Naive thymus-derived CD4-positive, alpha-beta T cell (primary cell): ENCODE results near the gene PLIN3. TPM values are rescaled to one million over a fixed set of nuclear protein-coding genes. Genes with fewer than 3 reads are reported as not detected.

Experiments
- ATAC-seq: fragments of 150-1000 bp; cut with Tn5 transposase; 2 replicates; pipeline ENCODE4 v1.10.0; 2021; ENCODE audit warnings: mild to moderate bottlenecking, moderate library complexity
- CTCF ChIA-PET: fragments of 350-600 bp; sonication (Branson Sonifier 250); formaldehyde crosslinking; loops from one replicate; lab custom pipeline; 2021; ENCODE audit warnings: antibody characterized with exemption; lab: Charles Lee
- POLR2A ChIA-PET: fragments of 350-600 bp; sonication (Branson Sonifier 250); formaldehyde crosslinking; loops from one replicate; lab custom pipeline; 2021; ENCODE audit warnings: antibody characterized with exemption, inconsistent platforms; lab: Charles Lee
- DNase-seq, 9 donors: peaks; one replicate each; pipeline versions ENCODE4 v3.0.0 to v3.0.0-alpha.2; 2020 to 2022; ENCODE audit warnings: mixed read lengths in 1 of 9
- H3K27ac ChIP-seq: one replicate; pipeline ENCODE4 v1.7.0; 2013; ENCODE audit warnings: mild to moderate bottlenecking, low read depth, low read length, moderate library complexity
- H3K27me3 ChIP-seq, 2 donors: one replicate each; pipeline ENCODE4 v1.7.0; 2013; ENCODE audit warnings: low read length in 2 of 2, mild to moderate bottlenecking in 2 of 2, moderate library complexity in 2 of 2; ENCODE audit not compliant: control insufficient read depth in 2 of 2, insufficient read depth in 2 of 2
- H3K36me3 ChIP-seq, 3 experiments: 1 replicate in 2 of 3; 2 replicates in 1 of 3; pipeline ENCODE4 v1.7.0; 2013; ENCODE audit warnings: low read length in 3 of 3, mild to moderate bottlenecking in 3 of 3, moderate library complexity in 1 of 3; ENCODE audit not compliant: insufficient read depth in 3 of 3, control insufficient read depth in 2 of 3
- H3K4me1 ChIP-seq, 2 donors: one replicate each; pipeline ENCODE4 v1.7.0; 2013; ENCODE audit warnings: low read length in 2 of 2, mild to moderate bottlenecking in 2 of 2, moderate library complexity in 1 of 2; ENCODE audit not compliant: control insufficient read depth in 2 of 2, insufficient read depth in 2 of 2
- H3K4me3 ChIP-seq: 2 replicates; pipeline ENCODE4 v1.7.0; 2013; ENCODE audit warnings: mild to moderate bottlenecking, low read length
- H3K9me3 ChIP-seq, 3 experiments: 1 replicate in 2 of 3; 2 replicates in 1 of 3; pipeline ENCODE4 v1.7.0; 2013; ENCODE audit warnings: low read length in 3 of 3; ENCODE audit not compliant: control insufficient read depth in 2 of 3
- H3K27ac Mint-ChIP-seq, 9 donors: one replicate each; pipeline ENCODE4 v1.8.0; 2020 to 2022; ENCODE audit warnings: mixed read lengths in 9 of 9, mild to moderate bottlenecking in 8 of 9, moderate library complexity in 5 of 9, inconsistent platforms in 2 of 9
- H3K27me3 Mint-ChIP-seq, 5 donors: one replicate each; pipeline ENCODE4 v1.8.0; 2021 to 2022; ENCODE audit warnings: mixed read lengths in 5 of 5, mild to moderate bottlenecking in 1 of 5
- H3K36me3 Mint-ChIP-seq, 5 donors: one replicate each; pipeline ENCODE4 v1.8.0; 2020 to 2022; ENCODE audit warnings: mixed read lengths in 5 of 5, mild to moderate bottlenecking in 3 of 5, inconsistent platforms in 1 of 5
- H3K4me1 Mint-ChIP-seq, 7 donors: one replicate each; pipeline ENCODE4 v1.8.0; 2020 to 2022; ENCODE audit warnings: mixed read lengths in 7 of 7, mild to moderate bottlenecking in 3 of 7, inconsistent platforms in 1 of 7
- H3K4me3 Mint-ChIP-seq, 10 donors: one replicate each; pipeline ENCODE4 v1.8.0; 2020 to 2022; ENCODE audit warnings: mild to moderate bottlenecking in 10 of 10, mixed read lengths in 10 of 10, moderate library complexity in 6 of 10, inconsistent platforms in 2 of 10
- H3K9me3 Mint-ChIP-seq, 11 donors: one replicate each; pipeline ENCODE4 v1.8.0; 2020 to 2022; ENCODE audit warnings: mixed read lengths in 11 of 11, mild to moderate bottlenecking in 4 of 11, inconsistent platforms in 1 of 11, moderate library complexity in 1 of 11
- intact Hi-C, 2 donors: fragments of 100-400 bp; cut with micrococcal nuclease; formaldehyde crosslinking; loops; one replicate each; pipeline ENCODE4 v1.15.1; 2023
- polyA plus RNA-seq, 2 donors: library from polyadenylated mRNA; unstranded; fragments of 300-500 nt; fragmentation: Illumina TruSeq; gene quantifications; one replicate each; pipeline ENCODE4 v1.2.3, GENCODE V29; 2021
- total RNA-seq, 6 experiments: library from RNA in 5 of 6; stranded (reverse) in 5 of 6; gene quantifications; 1 replicate in 5 of 6; 2 replicates in 1 of 6; pipeline ENCODE4 v1.2.3 and lab custom pipeline; 2021 to 2026

PLIN3 gene
- total and polyA plus RNA-seq, 7 experiments from 2014 or later = 12.8 to 38.2 (median 32.0) TPM

GRCh38 chr19:4831304-4831978 lies 36.0 kb downstream of the PLIN3 start, which contains the start of gene TICAM1:
TSS of gene TICAM1 (minus strand) at chr19:4831712. CDS start at chr19:4818377, 13,335 bp downstream.
- peaks cover 0 to 2% (median 0%) of the 10 kb centered on the region in 11 donors for H3K9me3 Mint-ChIP-seq
- DNase-seq (peak; percentile 66 to 89 (median 70)), ATAC-seq (peak; percentile 97)
- ChIA-PET CTCF (interaction anchor here (3.1 kb wide), 1 partner anchor 23 kb away, joined by 14 read pairs; no protein-coding TSS in a partner anchor), POLR2A (interaction anchor here (1.0 to 1.3 kb wide), 2 partner anchors 41 to 99 kb away, joined by 3 read pairs; no protein-coding TSS in a partner anchor)
- peaks cover 4 to 16% of the 10 kb centered on the region in 2 donors for H3K4me1 ChIP-seq
- no peaks in the 10 kb centered on the region for H3K27me3 ChIP-seq
- peak within 1 kb of the TSS; percentile 77 for H3K4me3 ChIP-seq
- no peaks in the 10 kb centered on the region for H3K27me3 Mint-ChIP-seq
- H3K36me3 Mint-ChIP-seq = peaks cover 0 to 13% (median 0%) of the 10 kb centered on the region in 5 donors
- peak within 1 kb of the TSS; percentile 95 for H3K27ac ChIP-seq
- H3K9me3 ChIP-seq = no peaks in the 10 kb centered on the region
- peaks cover 0 to 6% (median 0%) of the 10 kb centered on the region in 3 experiments for H3K36me3 ChIP-seq
- peak within 1 kb of the TSS; percentile 72 to 99 (median 90) for H3K4me3 Mint-ChIP-seq
- peaks cover 20 to 35% (median 26%) of the 10 kb centered on the region in 7 donors for H3K4me1 Mint-ChIP-seq
- intact Hi-C loops = loop anchor here (1.0 to 2.0 kb wide), 3 partner anchors 16 to 40 kb away; partner anchors contain the start of gene FEM1A (in 1 of the 2)
- H3K27ac Mint-ChIP-seq = peak within 1 kb of the TSS; percentile 72 to 96 (median 91)

- peaks cover 0 to 13% (median 0%) of the 10 kb centered on the region in 5 donors for H3K36me3 Mint-ChIP-seq
- H3K36me3 ChIP-seq = peaks cover 0 to 6% (median 0%) of the 10 kb centered on the region in 3 experiments
- H3K4me3 ChIP-seq = peak overlapping the region; percentile 77
- peaks cover 0 to 2% (median 0%) of the 10 kb centered on the region in 11 donors for H3K9me3 Mint-ChIP-seq
- ChIA-PET CTCF (interaction anchor here (3.1 kb wide), 1 partner anchor 22 kb away, joined by 14 read pairs; no protein-coding TSS in a partner anchor), POLR2A (interaction anchor here (0.7 to 1.3 kb wide), 3 partner anchors 25 to 98 kb away, joined by 3 read pairs; no protein-coding TSS in a partner anchor)
- H3K27me3 ChIP-seq = no peaks in the 10 kb centered on the region
- H3K27ac Mint-ChIP-seq = peak overlapping the region; percentile 72 to 96 (median 91)
- H3K9me3 ChIP-seq = no peaks in the 10 kb centered on the region
- no peak for DNase-seq
- H3K27me3 Mint-ChIP-seq = no peaks in the 10 kb centered on the region
- no peak for ATAC-seq
- H3K4me1 ChIP-seq = peaks cover 4 to 16% of the 10 kb centered on the region in 2 donors
- peak overlapping the region; percentile 95 for H3K27ac ChIP-seq
- peak overlapping the region; percentile 72 to 99 (median 90) for H3K4me3 Mint-ChIP-seq
- peaks cover 20 to 35% (median 26%) of the 10 kb centered on the region in 7 donors for H3K4me1 Mint-ChIP-seq
- intact Hi-C loops = loop anchor here (1.0 to 2.0 kb wide), 3 partner anchors 16 to 40 kb away; partner anchors contain the start of gene FEM1A (in 1 of the 2)
Observed at GRCh38 chr19:4830768-4831265, 36.6 kb downstream of the PLIN3 start.

GRCh38 chr19:4830332-4830731 lies 37.1 kb downstream of the PLIN3 start:
- Mint-ChIP-seq H3K9me3 (peaks cover 0 to 2% (median 0%) of the 10 kb centered on the region in 11 donors), H3K4me3 (peak overlapping the region; percentile 72 to 99 (median 90)), H3K27me3 (no peaks in the 10 kb centered on the region), H3K27ac (peak overlapping the region; percentile 72 to 96 (median 91)), H3K4me1 (peaks cover 20 to 35% (median 26%) of the 10 kb centered on the region in 7 donors), H3K36me3 (peaks cover 0 to 13% (median 0%) of the 10 kb centered on the region in 5 donors)
- peak overlapping the region; percentile 95 for H3K27ac ChIP-seq
- no peak for ATAC-seq
- no peaks in the 10 kb centered on the region for H3K27me3 ChIP-seq
- ChIA-PET POLR2A (interaction anchor here (0.7 to 1.0 kb wide), 2 partner anchors 26 to 98 kb away, joined by 3 read pairs; no protein-coding TSS in a partner anchor), CTCF (interaction anchor here (3.1 kb wide), 1 partner anchor 22 kb away, joined by 14 read pairs; no protein-coding TSS in a partner anchor)
- DNase-seq = no peak
- H3K4me1 ChIP-seq = peaks cover 4 to 16% of the 10 kb centered on the region in 2 donors
- H3K4me3 ChIP-seq = peak overlapping the region; percentile 77
- H3K9me3 ChIP-seq = no peaks in the 10 kb centered on the region
- peaks cover 0 to 8% (median 0%) of the 10 kb centered on the region in 3 experiments for H3K36me3 ChIP-seq
- intact Hi-C loops = loop anchor here in 1 of 2 donors (2.0 kb wide), 1 partner anchor 16 kb away; no protein-coding TSS in a partner anchor

- intact Hi-C loops = loop anchor here in 1 of 2 donors (1.0 kb wide), 1 partner anchor 18 kb away; no protein-coding TSS in a partner anchor
- peak overlapping the region; percentile 28 to 88 (median 80) for H3K27ac Mint-ChIP-seq
- Histone ChIP-seq H3K4me1 (peaks cover 4 to 16% of the 10 kb centered on the region in 2 donors), H3K4me3 (no peak overlapping the region), H3K27ac (peak overlapping the region; percentile 48), H3K36me3 (peaks cover 0 to 11% (median 0%) of the 10 kb centered on the region in 3 experiments), H3K27me3 (no peaks in the 10 kb centered on the region), H3K9me3 (no peaks in the 10 kb centered on the region)
- H3K36me3 Mint-ChIP-seq = peaks cover 0 to 13% (median 0%) of the 10 kb centered on the region in 5 donors
- CTCF ChIA-PET = interaction anchor here (3.1 kb wide), 1 partner anchor 20 kb away, joined by 14 read pairs; no protein-coding TSS in a partner anchor
- POLR2A ChIA-PET = interaction anchor here (0.7 kb wide), 1 partner anchor 19 kb away, joined by 3 read pairs; no protein-coding TSS in a partner anchor
- peaks cover 20 to 35% (median 26%) of the 10 kb centered on the region in 7 donors for H3K4me1 Mint-ChIP-seq
- peaks cover 0 to 2% (median 0%) of the 10 kb centered on the region in 11 donors for H3K9me3 Mint-ChIP-seq
- DNase-seq = no peak
- no peaks in the 10 kb centered on the region for H3K27me3 Mint-ChIP-seq
- ATAC-seq = no peak
- H3K4me3 Mint-ChIP-seq = peak overlapping the region; percentile 46 to 99 (median 73)
Observed at GRCh38 chr19:4829001-4829712, 38.3 kb downstream of the PLIN3 start.

GRCh38 chr19:4823577-4823976 lies 43.9 kb downstream of the PLIN3 start:
- Mint-ChIP-seq H3K27ac (peak overlapping the region in 1 of 9 donors; percentile 30), H3K9me3 (peaks cover 0 to 2% (median 0%) of the 10 kb centered on the region in 11 donors), H3K36me3 (peaks cover 0 to 10% (median 0%) of the 10 kb centered on the region in 5 donors), H3K4me3 (no peak overlapping the region), H3K27me3 (no peaks in the 10 kb centered on the region), H3K4me1 (peaks cover under 1 to 10% (median 6%) of the 10 kb centered on the region in 7 donors)
- ATAC-seq = no peak
- intact Hi-C loops = no loop called here
- Histone ChIP-seq H3K27ac (no peak overlapping the region), H3K4me1 (no peaks in the 10 kb centered on the region), H3K27me3 (no peaks in the 10 kb centered on the region), H3K9me3 (no peaks in the 10 kb centered on the region), H3K36me3 (peaks cover 0 to 13% (median 0%) of the 10 kb centered on the region in 3 experiments), H3K4me3 (no peak overlapping the region)
- DNase-seq = no peak
- POLR2A ChIA-PET = interaction anchor here (1.2 kb wide), 1 partner anchor 32 kb away, joined by 3 read pairs; the partner anchor contains the start of gene FEM1A
- CTCF ChIA-PET = interaction anchor here (0.7 to 1.2 kb wide), 3 partner anchors 30 to 90 kb away, joined by 4 to 7 read pairs (median 4); no protein-coding TSS in a partner anchor
